Osteoblast (primary cell): ENCODE measurements around the gene PNKD. TPM values are rescaled to one million over a fixed set of nuclear protein-coding genes. Genes with fewer than 3 reads are reported as not detected.

Experiments
- DNase-seq: peaks from one replicate; pipeline ENCODE4 v3.0.0; 2011; ENCODE audit warnings: low spot score, mixed read lengths; ENCODE audit not compliant: insufficient read length; ENCODE audit errors: missing footprints
- H2AFZ ChIP-seq: 2 replicates; pipeline ENCODE4 v1.6.0; 2011; ENCODE audit warnings: mild to moderate bottlenecking, low read length
- H3K27ac ChIP-seq: 2 replicates; pipeline ENCODE4 v1.5.1; 2011; ENCODE audit warnings: mild to moderate bottlenecking, low read depth, low read length, moderate library complexity
- H3K27me3 ChIP-seq: 2 replicates; pipeline ENCODE4 v1.6.0; 2012; ENCODE audit warnings: mild to moderate bottlenecking, control low read depth, inconsistent platforms, low read length, moderate library complexity; ENCODE audit not compliant: insufficient read depth
- H3K36me3 ChIP-seq: 2 replicates; pipeline ENCODE4 v1.5.1; 2011; ENCODE audit warnings: mild to moderate bottlenecking, low read length, control low read depth, moderate library complexity; ENCODE audit not compliant: insufficient read depth
- H3K4me1 ChIP-seq: 2 replicates; pipeline ENCODE4 v1.5.1; 2011; ENCODE audit warnings: mild to moderate bottlenecking, low read length, control low read depth, moderate library complexity; ENCODE audit not compliant: insufficient read depth
- H3K4me2 ChIP-seq: 2 replicates; pipeline ENCODE4 v1.6.0; 2011; ENCODE audit warnings: mild to moderate bottlenecking, low read length; ENCODE audit not compliant: insufficient read depth
- H3K4me3 ChIP-seq: fragments of 200-600 bp; sonication (generic); 3 replicates; pipeline ENCODE4 v1.5.1; 2012; ENCODE audit warnings: mild to moderate bottlenecking, low read length, inconsistent platforms; ENCODE audit not compliant: insufficient read depth
- H3K79me2 ChIP-seq: 2 replicates; pipeline ENCODE4 v1.6.0; 2012; ENCODE audit warnings: mild to moderate bottlenecking, low read length, control low read depth, inconsistent platforms; ENCODE audit not compliant: insufficient read depth
- H3K9me3 ChIP-seq: 2 replicates; pipeline ENCODE4 v1.5.1; 2011; ENCODE audit warnings: low read depth, low read length, control low read depth
- H4K20me1 ChIP-seq: 2 replicates; pipeline ENCODE4 v1.6.0; 2012; ENCODE audit warnings: mild to moderate bottlenecking, low read length, control low read depth; ENCODE audit not compliant: insufficient read depth
- small RNA-seq: library from RNA; depleted of rRNA; stranded (forward); fragments of <200 nt; gene quantifications from one replicate; pipeline ENCODE3, GENCODE V24; 2012
- total RNA-seq: library from RNA; depleted of rRNA; stranded (reverse); fragments of >200 nt; gene quantifications from 2 replicates; pipeline ENCODE4 v1.2.3, GENCODE V29; 2012
- TF ChIP-seq, protein P1 (sequence below): IDR thresholded peaks from 2 replicates; pipeline ENCODE4 v1.5.1; 2011; ENCODE audit warnings: mild to moderate bottlenecking, low read depth, low read length, moderate library complexity; ENCODE audit errors: extremely low read depth

The PNKD gene
- total RNA-seq, 1 donor: 23.2 TPM

GRCh38 chr2:218395456-218395825, 125.1 kb downstream of the PNKD start:
- H3K4me1 ChIP-seq: peaks cover 19% of the 10 kb centered on the region
- DNase-seq: no peak

DNA sequence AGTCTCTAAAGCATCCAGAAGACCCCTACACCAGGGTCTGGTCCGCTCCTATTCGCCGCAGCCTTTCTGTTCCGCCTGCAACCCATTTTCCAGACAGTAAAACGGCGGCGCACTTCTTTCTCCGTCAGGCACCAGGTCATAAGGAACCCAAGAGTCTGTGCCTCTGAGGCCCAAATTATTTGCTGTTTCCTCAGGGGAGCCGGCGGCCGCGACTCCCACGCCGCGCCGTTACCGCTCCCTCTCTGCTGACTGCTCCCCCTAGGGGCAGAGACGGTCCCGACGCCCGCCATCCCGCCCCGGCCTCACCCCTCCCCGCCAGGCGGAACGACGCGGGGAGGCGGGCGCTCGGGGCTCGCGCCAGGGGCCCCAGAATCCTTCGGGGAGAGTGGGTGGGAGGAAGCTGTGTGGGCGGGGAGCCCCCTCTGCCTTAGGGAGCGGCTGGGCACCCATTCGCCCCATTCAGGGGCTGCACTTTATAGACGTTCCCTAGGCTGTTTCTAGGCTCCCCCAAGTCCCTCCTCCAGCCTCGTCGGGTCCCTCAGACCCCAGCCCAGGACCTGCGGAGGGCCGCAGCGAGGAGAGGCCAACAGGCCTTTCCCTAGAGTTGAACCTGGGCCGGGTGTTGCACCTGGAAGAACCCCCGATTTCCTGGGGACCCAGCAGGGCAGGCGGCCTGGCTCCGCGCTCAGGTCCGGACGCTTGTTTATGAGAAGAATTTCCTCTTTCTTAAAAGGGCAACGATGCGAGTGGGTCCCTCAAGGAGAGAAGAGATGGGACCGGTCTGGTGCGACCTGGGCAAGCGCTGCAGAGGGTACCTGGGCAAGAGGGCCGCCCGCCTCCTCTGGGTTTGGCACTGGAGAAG, 125.7 kb downstream of the PNKD start:
- H3K79me2 ChIP-seq: peaks cover 10% of the 10 kb centered on the region
- peak overlapping the region; percentile 88 for H3K4me2 ChIP-seq
- H3K4me1 ChIP-seq: peaks cover 19% of the 10 kb centered on the region
- no peaks in the 10 kb centered on the region for H3K9me3 ChIP-seq
- no peaks in the 10 kb centered on the region for H3K36me3 ChIP-seq
- peak; percentile 98 for DNase-seq
- peak overlapping the region; percentile 81 for H3K27ac ChIP-seq
- peaks cover under 1% of the 10 kb centered on the region for H4K20me1 ChIP-seq
- H3K4me3 ChIP-seq: peak overlapping the region; percentile 80
- TF ChIP-seq, protein P1, sequence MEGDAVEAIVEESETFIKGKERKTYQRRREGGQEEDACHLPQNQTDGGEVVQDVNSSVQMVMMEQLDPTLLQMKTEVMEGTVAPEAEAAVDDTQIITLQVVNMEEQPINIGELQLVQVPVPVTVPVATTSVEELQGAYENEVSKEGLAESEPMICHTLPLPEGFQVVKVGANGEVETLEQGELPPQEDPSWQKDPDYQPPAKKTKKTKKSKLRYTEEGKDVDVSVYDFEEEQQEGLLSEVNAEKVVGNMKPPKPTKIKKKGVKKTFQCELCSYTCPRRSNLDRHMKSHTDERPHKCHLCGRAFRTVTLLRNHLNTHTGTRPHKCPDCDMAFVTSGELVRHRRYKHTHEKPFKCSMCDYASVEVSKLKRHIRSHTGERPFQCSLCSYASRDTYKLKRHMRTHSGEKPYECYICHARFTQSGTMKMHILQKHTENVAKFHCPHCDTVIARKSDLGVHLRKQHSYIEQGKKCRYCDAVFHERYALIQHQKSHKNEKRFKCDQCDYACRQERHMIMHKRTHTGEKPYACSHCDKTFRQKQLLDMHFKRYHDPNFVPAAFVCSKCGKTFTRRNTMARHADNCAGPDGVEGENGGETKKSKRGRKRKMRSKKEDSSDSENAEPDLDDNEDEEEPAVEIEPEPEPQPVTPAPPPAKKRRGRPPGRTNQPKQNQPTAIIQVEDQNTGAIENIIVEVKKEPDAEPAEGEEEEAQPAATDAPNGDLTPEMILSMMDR: peak; percentile 66
- no peaks in the 10 kb centered on the region for H3K27me3 ChIP-seq
- peak overlapping the region; percentile 95 for H2AFZ ChIP-seq

More at GRCh38 chr2:218395456-218395825, 125.1 kb downstream of the PNKD start:
- H3K79me2 ChIP-seq: peaks cover 3% of the 10 kb centered on the region
- H3K9me3 ChIP-seq: no peaks in the 10 kb centered on the region
- no peaks in the 10 kb centered on the region for H3K36me3 ChIP-seq
- peak overlapping the region; percentile 36 for H3K27ac ChIP-seq
- H3K27me3 ChIP-seq: no peaks in the 10 kb centered on the region
- H4K20me1 ChIP-seq: no peaks in the 10 kb centered on the region
- peak overlapping the region; percentile 88 for H3K4me2 ChIP-seq
- peak overlapping the region; percentile 80 for H3K4me3 ChIP-seq
- peak overlapping the region; percentile 94 for H2AFZ ChIP-seq
- TF ChIP-seq, protein P1: no peak

Small RNAs within 50 kb of the gene (small RNA-seq; reads per million reads assigned to genes)
- not detected for gene MIR6810

Other genes with a start within 250 kb of the PNKD start
- not detected in 2 replicates for gene RUFY4, start 201.3 kb upstream of the PNKD start, total RNA-seq
- gene CXCR2, start 144.5 kb upstream of the PNKD start, total RNA-seq: not detected in 2 replicates
- not detected in 2 replicates for gene CXCR1, start 103.6 kb upstream of the PNKD start, total RNA-seq
- 301 and 315 TPM in 2 replicates for gene ARPC2, start 53.3 kb upstream of the PNKD start, total RNA-seq
- 0.36 TPM in 1 of 2 replicates, not detected in the other for gene GPBAR1, start 9.5 kb upstream of the PNKD start, total RNA-seq
- 85.7 and 97.0 TPM in 2 replicates for gene AAMP, start 382 bp upstream of the PNKD start, total RNA-seq
- gene TMBIM1, start 22.0 kb downstream of the PNKD start, total RNA-seq: 155 and 187 TPM in 2 replicates
- gene CATIP, start 86.3 kb downstream of the PNKD start, total RNA-seq: not detected in 2 replicates
- gene SLC11A1, start 111.8 kb downstream of the PNKD start, total RNA-seq: 0.29 and 0.36 TPM in 2 replicates
- gene CTDSP1, start 129.3 kb downstream of the PNKD start, total RNA-seq: 53.3 and 71.7 TPM in 2 replicates
- gene VIL1, start 148.6 kb downstream of the PNKD start, total RNA-seq: under 0.01 TPM in 1 of 2 replicates, not detected in the other